GM19043 (cell line): ENCODE measurements around the gene PTCHD1.

Source experiments
- ATAC-seq: cut with Tn5 transposase; IDR thresholded peaks from one replicate; pipeline ENCODE4 v1.9.1; 2021; ENCODE audit warnings: low read depth; ENCODE audit not compliant: unreplicated experiment

The PTCHD1 gene

DNA sequence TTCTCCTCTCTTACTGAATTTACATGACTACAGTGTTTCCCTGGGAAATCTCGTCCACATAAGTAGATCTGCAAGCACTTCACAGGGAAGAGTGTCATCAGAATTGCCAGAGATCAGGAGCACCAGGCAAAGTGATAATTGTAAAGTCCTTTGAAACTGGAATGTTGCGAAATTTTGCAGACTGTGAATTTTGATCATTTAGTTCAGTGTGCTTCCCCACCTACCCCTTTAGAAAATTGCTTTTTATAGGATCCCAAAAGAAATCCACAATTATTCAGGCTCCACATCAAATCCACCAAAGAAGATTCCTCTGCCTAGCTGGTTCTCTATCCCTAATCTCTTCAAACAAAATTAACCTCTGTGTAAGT, 10.2 kb downstream of the PTCHD1 start:
- no peak for ATAC-seq

GRCh38 chrX:23356189-23356588, 21.5 kb downstream of the PTCHD1 start:
- no peak for ATAC-seq

GRCh38 chrX:23364416-23364815, 29.8 kb downstream of the PTCHD1 start:
- no peak for ATAC-seq

DNA sequence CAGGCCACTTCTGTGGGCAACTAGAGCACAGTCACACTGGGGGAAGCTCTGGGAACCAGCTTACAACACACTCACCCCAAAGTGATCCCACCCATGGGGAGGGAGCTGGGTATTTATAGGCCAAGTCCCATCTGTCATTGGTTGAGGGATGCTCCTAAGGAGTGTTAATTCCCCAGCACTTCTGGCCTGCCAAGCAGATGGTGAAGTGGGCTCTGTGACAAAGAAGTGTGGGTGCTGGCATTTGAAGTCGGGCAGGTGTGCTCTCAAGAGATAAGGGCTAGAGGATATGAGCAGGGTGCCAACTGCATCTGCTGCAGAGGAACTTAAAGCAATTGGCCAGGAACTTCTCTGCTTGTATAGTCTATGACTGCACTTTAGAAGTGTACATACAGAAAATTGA, 30.9 kb downstream of the PTCHD1 start:
- ATAC-seq, result no peak

DNA sequence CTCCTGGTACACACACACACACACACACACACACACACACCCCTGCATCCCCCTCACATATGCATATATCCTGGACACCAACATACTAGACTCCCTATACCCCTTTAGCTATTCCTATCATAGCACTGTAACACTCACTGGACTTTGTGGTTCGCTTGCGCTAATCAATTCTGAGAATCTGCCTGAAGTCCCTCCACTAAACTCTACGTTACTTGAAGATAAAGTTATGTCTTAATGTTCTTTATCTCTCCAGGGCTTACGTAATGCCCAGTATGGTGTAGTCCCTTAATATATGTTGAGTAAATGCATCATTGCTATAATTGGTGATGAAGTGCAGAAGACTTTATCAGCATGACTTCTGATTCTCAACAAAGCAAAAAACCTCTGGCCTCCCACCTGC, 32.3 kb downstream of the PTCHD1 start:
- no peak for ATAC-seq

DNA sequence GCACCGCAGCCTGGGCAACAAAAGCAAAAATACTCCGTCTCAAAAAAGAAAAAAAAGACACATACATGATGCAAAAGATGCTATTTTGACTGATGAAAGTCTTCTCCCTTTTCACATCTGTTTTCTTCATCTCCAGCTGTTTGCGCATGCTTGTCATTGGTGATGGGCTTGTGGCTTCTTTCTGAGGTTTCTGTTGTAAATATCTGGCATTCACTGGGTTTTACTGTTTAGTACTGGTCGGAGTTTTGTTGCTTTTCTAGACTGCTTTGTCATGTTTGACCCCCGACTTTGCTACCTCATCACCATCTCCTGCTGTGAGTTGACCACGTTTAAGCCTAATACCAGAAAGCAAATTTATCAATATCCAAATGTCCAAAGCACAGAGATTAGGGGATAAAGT, 34.4 kb downstream of the PTCHD1 start:
- ATAC-seq, result no peak

- no peak for ATAC-seq
These were observed 37.7 kb downstream of the PTCHD1 start for GRCh38 chrX:23372220-23372902.

GRCh38 chrX:23373129-23373804, 38.6 kb downstream of the PTCHD1 start:
- no peak for ATAC-seq

GRCh38 chrX:23374291-23374690, 39.6 kb downstream of the PTCHD1 start:
- ATAC-seq, result no peak

GRCh38 chrX:23376581-23376980, 41.9 kb downstream of the PTCHD1 start:
- no peak for ATAC-seq

DNA sequence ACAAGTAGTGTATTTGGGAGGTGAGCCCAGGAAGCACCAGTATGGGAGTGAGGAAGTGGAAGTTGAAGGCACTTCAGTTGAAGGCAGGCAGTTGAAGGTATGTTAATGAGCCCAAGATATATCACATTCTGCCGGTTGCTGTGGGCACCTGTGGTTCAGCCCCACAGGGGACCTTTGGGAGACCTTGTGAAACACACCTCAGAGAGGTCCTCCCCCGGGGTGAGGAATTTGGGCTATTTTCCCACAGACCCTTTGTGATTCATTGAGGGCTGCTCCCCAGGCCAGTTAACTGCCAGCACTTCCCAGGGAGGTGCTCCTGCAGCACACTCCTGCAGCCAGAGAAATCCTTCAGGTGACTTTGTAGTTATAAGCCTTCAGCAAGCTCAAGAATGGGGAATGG, 45.9 kb downstream of the PTCHD1 start:
- no peak for ATAC-seq

GRCh38 chrX:23381099-23382087, 46.7 kb downstream of the PTCHD1 start:
- ATAC-seq, result no peak

DNA sequence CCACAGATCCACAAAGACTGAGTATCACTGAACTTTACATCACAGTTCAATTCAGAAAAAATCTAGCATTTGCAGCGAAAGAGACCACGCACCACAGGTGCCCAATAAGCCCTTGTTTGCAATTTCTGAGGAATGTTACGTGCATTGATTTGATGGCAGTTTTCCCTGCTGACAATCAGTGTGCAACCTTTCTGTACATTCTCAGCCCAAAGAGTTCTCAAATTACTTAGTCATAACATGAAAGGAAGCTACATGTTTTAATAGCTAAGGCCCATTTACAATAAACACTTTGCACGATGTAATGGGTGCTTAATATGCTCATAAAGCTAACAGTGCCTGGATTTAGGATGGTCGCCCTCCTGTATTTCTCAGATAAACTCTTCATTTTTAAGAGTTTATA, 47.9 kb downstream of the PTCHD1 start:
- ATAC-seq, result no peak

DNA sequence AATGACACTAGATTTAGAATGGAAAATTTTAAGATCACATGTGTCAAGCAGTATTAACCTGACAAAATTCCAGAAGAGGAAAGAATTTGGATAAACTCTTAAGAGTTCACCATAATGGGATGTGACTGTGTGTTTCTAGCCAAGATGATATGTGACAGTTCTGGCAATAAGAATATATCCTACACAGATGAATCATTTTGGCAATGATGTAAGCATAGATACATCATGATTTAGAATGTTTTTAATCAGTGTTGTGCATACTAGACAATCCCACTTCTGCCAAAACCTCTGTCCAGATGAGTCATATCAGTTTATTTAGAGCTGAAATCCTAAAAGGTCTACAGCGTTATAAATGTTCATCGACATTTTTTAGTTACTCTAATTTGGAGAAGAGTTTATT, 48.8 kb downstream of the PTCHD1 start:
- no peak for ATAC-seq

GRCh38 chrX:23385242-23385641, 50.6 kb downstream of the PTCHD1 start:
- no peak for ATAC-seq

- ATAC-seq, result no peak
These were observed 51.6 kb downstream of the PTCHD1 start for GRCh38 chrX:23386260-23386659.

DNA sequence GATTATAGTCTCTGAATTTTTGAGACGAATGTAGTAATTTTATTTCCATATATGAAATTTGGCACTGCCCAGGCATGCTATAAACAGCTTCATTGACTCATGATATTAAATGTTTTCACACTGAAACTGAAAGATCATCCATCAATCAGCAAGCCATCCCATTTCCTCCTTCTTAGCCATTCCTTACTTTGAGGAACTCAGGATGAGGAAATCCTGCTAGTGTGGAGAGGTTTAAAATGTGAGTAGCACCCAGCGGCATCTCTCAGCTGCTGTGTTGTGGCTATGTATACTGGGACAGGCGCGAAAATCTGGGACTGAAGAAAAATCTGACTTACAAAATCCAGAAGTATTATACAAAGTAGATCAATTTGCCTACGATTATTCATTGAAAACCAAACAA, 52.1 kb downstream of the PTCHD1 start:
- no peak for ATAC-seq

GRCh38 chrX:23387550-23388184, 53.0 kb downstream of the PTCHD1 start:
- ATAC-seq, result no peak

GRCh38 chrX:23389196-23389792, 54.6 kb downstream of the PTCHD1 start:
- ATAC-seq, result no peak

GRCh38 chrX:23390979-23391378, 56.3 kb downstream of the PTCHD1 start:
- no peak for ATAC-seq
